ENCODE results near the gene NBPF1.
"Not testable (repeated sequence)": the region's sequence is repeated elsewhere in the genome, so short reads cannot be mapped to it uniquely, and the experiment has no call there.

NBPF1 gene

DNA sequence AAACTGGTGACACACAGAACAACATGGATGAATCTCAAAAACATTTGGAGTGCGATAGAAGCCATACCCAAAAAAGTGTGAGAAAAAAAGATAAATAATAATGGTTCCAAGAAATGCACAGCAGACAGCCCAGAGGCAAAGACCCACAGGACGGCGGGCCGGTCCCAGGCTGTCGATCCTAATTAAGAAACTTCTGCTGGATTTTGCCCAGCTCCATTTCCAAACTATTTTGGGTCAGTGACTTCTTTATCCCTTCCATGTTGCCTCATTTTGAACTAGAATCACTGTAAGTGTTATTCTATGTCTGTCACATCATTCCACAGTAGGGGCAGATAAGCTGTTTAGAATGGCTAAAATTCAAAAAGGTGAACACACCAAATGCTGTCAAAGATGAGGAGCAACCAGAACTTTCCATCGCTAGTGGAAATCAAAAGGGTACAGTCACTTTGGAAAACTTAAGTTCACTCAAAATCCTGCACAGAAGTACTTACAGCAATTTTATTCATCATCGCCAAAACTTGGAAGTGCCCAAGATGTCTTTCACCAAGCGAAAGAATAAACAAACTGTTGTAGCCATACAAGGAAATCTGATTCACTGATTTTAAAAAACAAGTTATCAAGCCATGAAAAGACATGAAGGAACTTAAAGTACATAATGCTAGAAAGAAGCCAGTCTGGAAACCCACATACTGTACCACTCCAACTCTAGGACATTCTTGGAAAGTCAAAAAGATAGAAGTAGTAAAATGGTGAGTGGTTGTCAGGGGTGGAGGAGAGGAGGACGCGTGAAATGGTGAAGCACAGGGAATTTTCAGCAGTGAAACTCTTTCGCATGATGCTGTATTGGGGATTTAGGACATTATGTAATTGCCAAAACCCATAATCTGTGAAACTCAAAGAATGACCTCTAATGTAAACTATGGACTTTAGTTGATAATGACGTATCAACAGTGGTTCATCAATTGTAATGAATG lies 7.5 kb downstream of the NBPF1 start:
- no peak for DNase-seq

DNA sequence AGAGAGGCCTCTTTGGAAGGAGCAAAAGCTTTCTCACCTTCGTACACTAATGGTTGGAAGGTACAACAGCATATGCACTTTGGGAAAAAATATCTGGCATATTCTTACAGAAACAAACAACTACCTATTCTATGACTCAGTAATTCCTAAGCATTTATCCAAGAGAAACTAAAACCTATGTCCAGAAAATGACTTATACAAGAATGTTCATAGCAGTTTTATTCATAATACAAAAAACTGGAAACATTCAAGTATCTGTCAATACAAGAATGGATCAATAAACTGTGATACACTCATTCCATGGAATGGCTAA lies 8.2 kb downstream of the NBPF1 start:
- DNase-seq = no peak

- not testable (repeated sequence) for DNase-seq
Observed at GRCh38 chr1:16604514-16605212, 8.7 kb downstream of the NBPF1 start.

GRCh38 chr1:16603623-16604022 lies 9.7 kb downstream of the NBPF1 start:
- DNase-seq = not testable (repeated sequence)

DNA sequence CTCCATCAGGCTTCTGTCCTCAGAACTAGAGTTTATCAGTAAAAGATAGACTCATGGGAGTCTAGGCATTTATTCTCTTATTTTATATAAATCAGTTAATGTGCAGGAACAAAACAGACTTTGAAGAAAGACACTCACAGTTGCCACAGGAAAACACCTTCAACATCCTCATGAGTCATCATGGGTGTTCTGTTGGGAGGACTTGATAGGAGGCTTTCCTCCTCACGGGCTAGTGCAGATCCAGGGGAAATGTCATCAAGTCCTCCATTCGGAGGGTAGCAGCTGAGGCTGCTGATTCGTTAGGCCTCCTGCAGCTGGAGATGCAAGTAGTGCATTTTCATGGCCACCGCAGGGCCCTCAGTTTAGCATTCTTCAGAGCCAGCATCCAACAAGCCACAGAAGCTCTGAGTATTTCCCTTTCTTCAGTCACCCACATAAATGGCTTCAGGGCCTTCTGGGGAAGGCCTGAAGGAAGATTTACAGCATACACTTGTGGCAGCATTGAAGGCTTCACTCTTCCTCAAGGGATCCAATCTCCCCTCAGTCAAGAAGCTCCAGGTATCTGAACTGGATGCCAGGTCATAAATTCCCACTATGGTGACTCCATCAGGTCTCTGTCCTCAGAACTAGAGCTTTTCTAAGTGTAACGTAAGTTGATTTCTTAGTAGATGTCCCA lies 10.9 kb downstream of the NBPF1 start:
- not testable (repeated sequence) for DNase-seq

DNA sequence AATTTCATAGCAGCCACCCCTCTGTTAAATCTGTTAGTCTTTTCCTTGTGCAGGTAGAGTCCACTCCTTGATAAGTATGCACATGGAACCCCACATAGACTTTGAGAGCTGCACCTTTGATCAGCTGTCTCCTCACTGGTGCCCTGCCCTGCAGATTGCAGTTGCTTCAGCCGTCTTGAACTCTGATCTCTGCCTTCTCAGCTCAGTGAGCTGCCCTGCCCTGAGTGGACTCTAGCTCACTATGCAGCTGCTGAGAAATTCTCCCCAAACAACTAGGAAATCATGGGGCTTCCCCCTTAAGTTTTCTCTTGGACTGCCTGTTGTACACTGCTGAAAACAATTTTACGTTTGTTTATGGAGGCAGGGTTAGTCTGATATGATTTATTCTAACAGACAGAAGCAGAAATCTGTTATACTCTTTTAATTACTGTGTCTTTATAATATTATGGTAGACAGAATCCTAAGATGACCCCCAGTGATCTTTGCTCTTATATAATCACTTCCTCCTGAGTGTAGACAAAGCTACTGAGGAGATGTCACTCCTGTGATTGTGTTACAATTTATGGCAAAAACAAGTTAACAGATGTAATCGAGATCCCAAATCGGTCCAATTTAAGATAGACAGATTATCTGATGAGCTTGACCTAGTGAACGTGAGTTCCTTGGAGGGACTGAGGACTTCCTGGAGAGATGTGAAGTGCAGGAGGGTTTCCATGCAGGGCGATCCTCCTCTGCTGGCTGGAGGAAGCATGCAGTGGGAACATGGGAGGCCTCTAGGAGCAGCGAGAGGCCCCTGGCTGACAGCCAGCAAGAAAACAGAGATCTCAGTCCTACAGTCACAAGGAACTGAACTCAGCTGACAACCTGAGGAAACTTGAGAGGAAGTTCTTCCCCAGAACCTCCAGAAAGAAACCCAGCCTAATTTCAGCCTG lies 12.2 kb downstream of the NBPF1 start:
- DNase-seq = not testable (repeated sequence)

GRCh38 chr1:16599326-16599725 lies 14.0 kb downstream of the NBPF1 start:
- not testable (repeated sequence) for DNase-seq

- DNase-seq = not testable (repeated sequence)
Observed at GRCh38 chr1:16595216-16595615, 18.1 kb downstream of the NBPF1 start.

DNA sequence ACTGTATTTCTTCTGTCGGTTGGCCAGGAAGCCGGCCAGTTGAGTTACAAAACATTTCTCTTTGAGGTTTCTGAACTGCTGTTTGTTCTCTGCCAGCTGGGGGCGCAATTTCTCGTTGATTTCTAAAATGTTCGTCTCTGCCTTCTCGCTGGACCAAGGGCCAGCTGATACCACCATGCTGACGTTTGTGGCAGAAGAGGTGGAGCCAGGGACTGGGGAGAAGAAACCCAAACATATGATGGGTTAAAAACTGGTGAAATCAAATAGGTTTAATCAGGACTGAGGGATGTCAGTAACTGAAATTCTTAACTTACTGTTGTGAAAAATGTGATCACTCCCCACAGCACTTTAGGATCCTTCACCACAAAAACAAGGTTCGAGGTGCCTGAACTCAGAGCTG lies 21.5 kb downstream of the NBPF1 start:
- not testable (repeated sequence) for DNase-seq

- not testable (repeated sequence) for DNase-seq
Observed at GRCh38 chr1:16588081-16588480, 25.3 kb downstream of the NBPF1 start.

- DNase-seq = not testable (repeated sequence)
Observed at GRCh38 chr1:16587639-16588038, 25.7 kb downstream of the NBPF1 start.

GRCh38 chr1:16565324-16565723 lies 48.0 kb downstream of the NBPF1 start:
- DNase-seq = not testable (repeated sequence)

DNA sequence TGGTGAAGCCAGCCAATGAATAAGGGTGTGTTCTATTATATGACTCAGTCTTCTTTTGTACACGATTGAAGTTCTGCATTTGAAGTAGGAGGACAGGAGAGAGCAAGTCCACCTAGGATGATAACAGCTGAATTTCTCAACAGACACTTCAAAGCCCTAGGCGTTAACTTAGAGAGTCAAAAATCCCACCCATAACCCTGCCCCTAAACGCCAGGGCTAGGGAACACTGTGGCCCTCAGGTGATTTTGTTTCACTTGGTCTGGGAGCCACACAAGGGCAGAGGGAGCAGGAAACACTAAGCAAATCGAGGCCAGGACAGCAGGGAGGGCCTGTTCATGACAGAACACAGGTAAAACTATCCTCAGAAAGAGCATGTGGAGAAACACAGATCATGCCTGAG lies 52.3 kb downstream of the NBPF1 start:
- DNase-seq = not testable (repeated sequence)

GRCh38 chr1:16560498-16560897 lies 52.9 kb downstream of the NBPF1 start:
- not testable (repeated sequence) for DNase-seq

DNA sequence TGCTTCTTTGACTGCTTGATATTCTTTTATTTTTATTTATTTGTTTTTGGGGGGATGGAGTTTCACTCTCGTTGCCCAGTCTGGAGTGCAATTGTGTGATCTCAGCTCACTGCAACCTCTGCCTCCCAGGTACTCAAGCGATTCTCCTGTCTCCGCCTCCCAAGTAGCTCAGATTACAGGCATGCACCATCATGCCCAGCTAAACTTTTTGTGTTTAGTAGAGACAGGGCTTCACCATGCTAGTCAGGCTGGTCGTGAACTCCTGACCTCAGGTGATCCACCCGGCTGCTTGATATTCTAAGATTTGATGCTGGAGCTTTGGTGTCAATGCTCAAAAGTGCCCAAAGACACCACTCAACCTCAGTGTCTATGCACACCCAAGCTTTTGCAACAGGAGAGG lies 53.7 kb downstream of the NBPF1 start:
- not testable (repeated sequence) for DNase-seq

GRCh38 chr1:16557034-16557433 lies 56.3 kb downstream of the NBPF1 start:
- not testable (repeated sequence) for DNase-seq

DNA sequence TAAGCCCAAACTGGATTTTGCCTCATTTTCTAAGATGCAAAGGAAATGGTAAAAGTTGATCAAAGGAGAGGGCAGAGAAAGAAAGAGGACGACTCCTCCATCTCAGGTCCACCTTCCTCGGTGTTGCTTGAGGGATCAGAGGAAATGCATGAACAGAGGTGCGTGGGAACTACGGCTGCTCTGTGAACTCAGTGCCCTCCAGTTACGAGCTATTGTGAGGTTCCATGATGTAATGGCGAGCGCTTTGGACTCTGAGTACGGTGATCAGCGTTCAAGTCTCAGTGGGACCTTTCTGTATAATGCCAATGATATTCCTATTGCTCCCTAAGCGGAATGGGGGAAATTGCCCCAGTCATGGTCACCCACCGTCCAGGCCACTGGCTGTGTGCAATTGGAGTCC lies 60.1 kb downstream of the NBPF1 start:
- not testable (repeated sequence) for DNase-seq

GRCh38 chr1:16550212-16550918 lies 63.0 kb downstream of the NBPF1 start:
- DNase-seq = not testable (repeated sequence)

GRCh38 chr1:16549545-16549944 lies 63.8 kb downstream of the NBPF1 start:
- not testable (repeated sequence) for DNase-seq

DNA sequence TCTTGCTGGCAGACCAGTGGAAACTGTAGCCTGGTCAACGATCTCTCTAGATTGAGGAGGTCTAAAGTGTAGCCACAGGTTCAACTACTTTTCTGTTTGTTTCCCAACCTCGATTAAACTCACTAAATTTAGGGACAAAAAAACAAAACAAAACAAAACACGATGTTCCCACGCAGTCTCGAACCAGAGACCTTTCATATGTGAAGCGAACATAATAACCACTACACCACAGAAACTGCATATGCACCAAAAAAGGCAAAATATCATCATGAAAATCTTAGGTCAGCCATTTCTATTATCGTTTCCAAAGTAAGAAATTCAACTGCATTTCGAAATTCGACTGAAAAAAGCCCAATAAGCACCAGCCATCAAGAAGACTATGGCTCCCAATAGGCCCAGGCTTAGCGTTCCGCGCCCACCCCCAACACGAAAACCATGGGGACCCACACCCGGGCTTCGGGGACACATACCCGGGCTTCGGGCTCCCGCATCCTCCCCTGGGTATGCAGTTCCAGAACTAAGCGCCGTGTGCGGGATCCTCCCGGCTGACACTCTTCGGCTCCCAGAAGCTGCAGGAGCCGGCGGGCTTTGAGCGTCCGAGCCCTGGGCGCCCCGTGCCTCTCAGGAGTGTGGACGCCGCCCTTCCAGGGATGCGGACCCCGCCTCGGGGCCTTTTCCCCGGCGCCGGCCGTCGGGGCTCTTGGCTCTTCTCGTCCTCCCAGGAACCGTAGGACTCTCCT lies 65.7 kb downstream of the NBPF1 start:
- not testable (repeated sequence) for DNase-seq

- not testable (repeated sequence) for DNase-seq
Observed at GRCh38 chr1:16545682-16546095, 67.7 kb downstream of the NBPF1 start.

Measured in Kasumi-1 (cell line).